H9 (cell line): Measurements from ENCODE around the gene GALNT17. TPM values are rescaled to one million over a fixed set of nuclear protein-coding genes. Genes with fewer than 3 reads are reported as not detected.

Source experiments
- DNase-seq: peaks from one replicate; pipeline ENCODE4 v3.0.0-alpha.2; 2017
- H2AFZ ChIP-seq: one replicate; pipeline ENCODE4 v1.6.1; 2013; ENCODE audit warnings: mild to moderate bottlenecking, low read length, control low read depth, moderate library complexity
- H2AK5ac ChIP-seq: 2 replicates; pipeline ENCODE4 v1.6.1; 2013; ENCODE audit warnings: low read length, control low read depth, mixed read lengths; ENCODE audit not compliant: insufficient read length
- H2BK120ac ChIP-seq: one replicate; pipeline ENCODE4 v1.6.1; 2013; ENCODE audit warnings: low read depth, mild to moderate bottlenecking, low read length, control low read depth, inconsistent platforms; ENCODE audit not compliant: poor library complexity, severe bottlenecking
- H2BK12ac ChIP-seq: 2 replicates; pipeline ENCODE4 v1.6.1; 2013; ENCODE audit warnings: low read length, control low read depth, mixed read lengths, low read depth; ENCODE audit not compliant: insufficient read length
- H2BK15ac ChIP-seq: 2 replicates; pipeline ENCODE4 v1.6.1; 2013; ENCODE audit warnings: low read depth, low read length, control low read depth
- H2BK20ac ChIP-seq: one replicate; pipeline ENCODE4 v1.6.1; 2013; ENCODE audit warnings: low read depth, mild to moderate bottlenecking, low read length, control low read depth, inconsistent platforms; ENCODE audit not compliant: poor library complexity, severe bottlenecking
- H2BK5ac ChIP-seq: 2 replicates; pipeline ENCODE4 v1.6.1; 2013; ENCODE audit warnings: low read length, control low read depth, mixed read lengths; ENCODE audit not compliant: insufficient read length
- H3K14ac ChIP-seq: 2 replicates; pipeline ENCODE4 v1.6.1; 2013; ENCODE audit warnings: low read length, control low read depth; ENCODE audit not compliant: insufficient read depth
- H3K18ac ChIP-seq: 2 replicates; pipeline ENCODE4 v1.6.1; 2013; ENCODE audit warnings: low read depth, mild to moderate bottlenecking, mixed read lengths, low read length, control low read depth; ENCODE audit not compliant: insufficient read length
- H3K23ac ChIP-seq: 2 replicates; pipeline ENCODE4 v1.6.1; 2013; ENCODE audit warnings: low read length, control low read depth, mixed read lengths, low read depth; ENCODE audit not compliant: insufficient read length
- H3K23me2 ChIP-seq: 2 replicates; pipeline ENCODE4 v1.6.1; 2013; ENCODE audit warnings: low read depth, mild to moderate bottlenecking, mixed read lengths, low read length, control low read depth; ENCODE audit not compliant: insufficient read length, poor library complexity, severe bottlenecking
- H3K27ac ChIP-seq: 2 replicates; pipeline ENCODE4 v1.5.1; 2013; ENCODE audit warnings: low read length, control low read depth, mixed read lengths, low read depth; ENCODE audit not compliant: insufficient read length
- H3K27me3 ChIP-seq: 2 replicates; pipeline ENCODE4 v1.6.1; 2013; ENCODE audit warnings: low read length, control low read depth, inconsistent platforms; ENCODE audit not compliant: insufficient read depth
- H3K4ac ChIP-seq: 2 replicates; pipeline ENCODE4 v1.6.1; 2013; ENCODE audit warnings: low read depth, mild to moderate bottlenecking, control low read depth, inconsistent platforms, low read length, moderate library complexity
- H3K4me1 ChIP-seq: 2 replicates; pipeline ENCODE4 v1.6.1; 2013; ENCODE audit warnings: low read length, control low read depth, inconsistent platforms; ENCODE audit not compliant: insufficient read depth
- H3K4me2 ChIP-seq: 2 replicates; pipeline ENCODE4 v1.6.1; 2013; ENCODE audit warnings: low read length, control low read depth, mixed read lengths; ENCODE audit not compliant: insufficient read length, insufficient read depth
- H3K56ac ChIP-seq: 2 replicates; pipeline ENCODE4 v1.6.1; 2013; ENCODE audit warnings: low read depth, mild to moderate bottlenecking, mixed read lengths, low read length, control low read depth; ENCODE audit not compliant: insufficient read length
- H3K79me1 ChIP-seq: 2 replicates; pipeline ENCODE4 v1.6.1; 2013; ENCODE audit warnings: low read depth, mild to moderate bottlenecking, moderate library complexity, low read length, control low read depth, inconsistent platforms; ENCODE audit not compliant: insufficient read depth, poor library complexity, severe bottlenecking
- H3K79me2 ChIP-seq: 2 replicates; pipeline ENCODE4 v1.6.1; 2013; ENCODE audit warnings: low read length, control low read depth, inconsistent platforms; ENCODE audit not compliant: insufficient read depth
- H3K9ac ChIP-seq: 2 replicates; pipeline ENCODE4 v1.6.1; 2013; ENCODE audit warnings: low read length, control low read depth, mixed read lengths; ENCODE audit not compliant: insufficient read length; ENCODE audit errors: extremely low read depth
- H3K9me3 ChIP-seq: one replicate; pipeline ENCODE4 v1.6.1; 2013; ENCODE audit warnings: low read depth, low read length, inconsistent platforms; ENCODE audit not compliant: control insufficient read depth
- H3T11ph ChIP-seq: one replicate; pipeline ENCODE4 v1.6.1; 2013; ENCODE audit warnings: mild to moderate bottlenecking, low read length, control low read depth, inconsistent platforms
- H4K20me1 ChIP-seq: one replicate; pipeline ENCODE4 v1.6.1; 2013; ENCODE audit not compliant: control insufficient read depth, insufficient read length, insufficient read depth
- H4K5ac ChIP-seq: 2 replicates; pipeline ENCODE4 v1.6.1; 2013; ENCODE audit warnings: low read depth, mild to moderate bottlenecking, mixed read lengths, low read length, control low read depth; ENCODE audit not compliant: insufficient read length
- H4K8ac ChIP-seq: replicated peaks from 2 replicates; pipeline ENCODE4 v1.6.1; 2013; ENCODE audit warnings: low read length, control low read depth, mixed read lengths, low read depth; ENCODE audit not compliant: insufficient read length
- H4K91ac ChIP-seq: 2 replicates; pipeline ENCODE4 v1.6.1; 2013; ENCODE audit warnings: low read depth, mild to moderate bottlenecking, moderate library complexity, mixed read lengths, low read length, control low read depth; ENCODE audit not compliant: insufficient read length
- H3K27ac Mint-ChIP-seq, 3 experiments: 2 replicates in 2 of 3; 3 replicates in 1 of 3; pipeline ENCODE4 v1.8.0; 2020 to 2021; ENCODE audit warnings: mixed read lengths in 3 of 3, mild to moderate bottlenecking in 1 of 3, moderate library complexity in 1 of 3
- H3K27me3 Mint-ChIP-seq: 2 replicates; pipeline ENCODE4 v1.8.0; 2021; ENCODE audit warnings: low read depth, mild to moderate bottlenecking, moderate library complexity, mixed read lengths
- H3K36me3 Mint-ChIP-seq, 3 experiments: 2 replicates in 2 of 3; 3 replicates in 1 of 3; pipeline ENCODE4 v1.8.0; 2020 to 2021; ENCODE audit warnings: low read depth in 3 of 3, mixed read lengths in 3 of 3; ENCODE audit not compliant: insufficient read depth in 1 of 3
- H3K4me1 Mint-ChIP-seq, 2 experiments: 2 replicates each; pipeline ENCODE4 v1.8.0; 2020; ENCODE audit warnings: mixed read lengths in 2 of 2
- H3K4me3 Mint-ChIP-seq, 2 experiments: 2 replicates in 1 of 2; 3 replicates in 1 of 2; pipeline ENCODE4 v1.8.0; 2020 to 2021; ENCODE audit warnings: mild to moderate bottlenecking in 2 of 2, mixed read lengths in 2 of 2, moderate library complexity in 1 of 2
- H3K9me3 Mint-ChIP-seq, 2 experiments: 2 replicates in 1 of 2; 3 replicates in 1 of 2; pipeline ENCODE4 v1.8.0; 2020; ENCODE audit warnings: mild to moderate bottlenecking in 2 of 2, mixed read lengths in 2 of 2, moderate library complexity in 1 of 2
- WGBS: extraction: QIAGEN DNeasy Blood & Tissue Kit; methylation state at CpG from one replicate; pipeline ENCODE4 v1.1.7; 2013; ENCODE audit warnings: missing lambda C conversion rate, low lambda C conversion rate, mixed read lengths; ENCODE audit not compliant: insufficient read length; ENCODE audit errors: extremely low coverage; 5-methylcytosine and 5-hydroxymethylcytosine counted together
- total RNA-seq: library from RNA; stranded (reverse); gene quantifications from 2 replicates; pipeline ENCODE4 v1.2.1, GENCODE V29; 2021
- TF ChIP-seq, protein P1 (sequence below): fragments of 200-600 bp; sonication (generic); conservative IDR thresholded peaks from 3 replicates; pipeline ENCODE4 v1.8.0; 2021; ENCODE audit warnings: antibody characterized with exemption, mild to moderate bottlenecking

The GALNT17 gene
- total RNA-seq, 1 experiment from 2014 or later = 43.2 TPM

- H2BK20ac ChIP-seq = no peak overlapping the region
- no peak overlapping the region for H3K4ac ChIP-seq
- H4K5ac ChIP-seq = no peak overlapping the region
- no peak overlapping the region for H2BK12ac ChIP-seq
- Mint-ChIP-seq H3K9me3 (0 out of 5 replicates have a peak, but pooled peaks cover 0 to 4% of the 10 kb centered on the region in 2 experiments), H3K27ac (no peak overlapping the region), H3K36me3 (peaks cover 14 to 18% (median 16%) of the 10 kb centered on the region in 3 experiments), H3K4me3 (no peak overlapping the region), H3K27me3 (no peaks in the 10 kb centered on the region), H3K4me1 (peaks cover 44 to 47% of the 10 kb centered on the region in 2 experiments)
- no peak overlapping the region for H2BK120ac ChIP-seq
- H2BK5ac ChIP-seq = no peak overlapping the region
- no peak overlapping the region for H3K18ac ChIP-seq
- no peaks in the 10 kb centered on the region for H3K23me2 ChIP-seq
- H2AK5ac ChIP-seq = no peak overlapping the region
- H2AFZ ChIP-seq = no peak overlapping the region
- H3K4me2 ChIP-seq = no peak overlapping the region
- H3K79me2 ChIP-seq = no peaks in the 10 kb centered on the region
- no peak overlapping the region for H4K8ac ChIP-seq
- H3K4me1 ChIP-seq = peaks cover 9% of the 10 kb centered on the region; the same call in 1 of the 2 replicates
- no peak overlapping the region for H3T11ph ChIP-seq
- no CpG with 5 or more reads among the region's 2 CpGs for WGBS
- no peak for DNase-seq
- no peak overlapping the region for H3K27ac ChIP-seq
- H3K27me3 ChIP-seq = no peaks in the 10 kb centered on the region; the same call in 1 of the 2 replicates
- H3K56ac ChIP-seq = no peak overlapping the region
- no peaks in the 10 kb centered on the region for H4K20me1 ChIP-seq
- H2BK15ac ChIP-seq = no peak overlapping the region
- H3K9ac ChIP-seq = no peak overlapping the region
- H3K79me1 ChIP-seq = no peaks in the 10 kb centered on the region
- no peak overlapping the region for H3K14ac ChIP-seq
- no peaks in the 10 kb centered on the region for H3K9me3 ChIP-seq
- TF ChIP-seq, protein P1, sequence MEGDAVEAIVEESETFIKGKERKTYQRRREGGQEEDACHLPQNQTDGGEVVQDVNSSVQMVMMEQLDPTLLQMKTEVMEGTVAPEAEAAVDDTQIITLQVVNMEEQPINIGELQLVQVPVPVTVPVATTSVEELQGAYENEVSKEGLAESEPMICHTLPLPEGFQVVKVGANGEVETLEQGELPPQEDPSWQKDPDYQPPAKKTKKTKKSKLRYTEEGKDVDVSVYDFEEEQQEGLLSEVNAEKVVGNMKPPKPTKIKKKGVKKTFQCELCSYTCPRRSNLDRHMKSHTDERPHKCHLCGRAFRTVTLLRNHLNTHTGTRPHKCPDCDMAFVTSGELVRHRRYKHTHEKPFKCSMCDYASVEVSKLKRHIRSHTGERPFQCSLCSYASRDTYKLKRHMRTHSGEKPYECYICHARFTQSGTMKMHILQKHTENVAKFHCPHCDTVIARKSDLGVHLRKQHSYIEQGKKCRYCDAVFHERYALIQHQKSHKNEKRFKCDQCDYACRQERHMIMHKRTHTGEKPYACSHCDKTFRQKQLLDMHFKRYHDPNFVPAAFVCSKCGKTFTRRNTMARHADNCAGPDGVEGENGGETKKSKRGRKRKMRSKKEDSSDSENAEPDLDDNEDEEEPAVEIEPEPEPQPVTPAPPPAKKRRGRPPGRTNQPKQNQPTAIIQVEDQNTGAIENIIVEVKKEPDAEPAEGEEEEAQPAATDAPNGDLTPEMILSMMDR = no peak
- H4K91ac ChIP-seq = no peak overlapping the region
- H3K23ac ChIP-seq = no peak overlapping the region
These were observed 480.0 kb downstream of the GALNT17 start for GRCh38 chr7:71611986-71612385.
